HCT116 (cell line): ENCODE measurements around the gene CALD1. TPM values are rescaled to one million over a fixed set of nuclear protein-coding genes. Genes with fewer than 3 reads are reported as not detected.
"Not testable (repeated sequence)": the region's sequence is repeated elsewhere in the genome, so short reads cannot be mapped to it uniquely, and the experiment has no call there.

Experiments
- ATAC-seq: fragments of 200-7000 bp; cut with Tn5 transposase; 2 replicates; pipeline ENCODE4 v1.9.1; 2020; ENCODE audit warnings: mild to moderate bottlenecking, moderate library complexity
- BruUV-seq: library from RNA; stranded (reverse); fragments of 400-500 nt; replicated peaks from 2 replicates; lab custom pipeline; 2021; lab: Mats Ljungman, UMichigan
- CTCF ChIA-PET: fragments of 300-600 bp; sonication (Branson Sonifier 250); formaldehyde crosslinking; loops from one replicate; lab custom pipeline; 2021; ENCODE audit warnings: antibody characterized with exemption; lab: Charles Lee
- POLR2A ChIA-PET: fragments of 300-600, 350-600 bp; sonication (Branson Sonifier 250); formaldehyde crosslinking; loops from one replicate; lab custom pipeline; 2021; ENCODE audit warnings: antibody characterized with exemption; lab: Charles Lee
- RAD21 ChIA-PET, 2 experiments: fragments of 300-600 bp; sonication (Branson Sonifier 250); formaldehyde crosslinking; loops; one replicate each; lab custom pipeline; 2023; ENCODE audit warnings: low total read pairs in 2 of 2; ENCODE audit not compliant: uncharacterized antibody in 2 of 2, unreplicated experiment in 2 of 2, low non-redundant PET in 1 of 2; lab: Charles Lee
- DNase-seq: peaks from one replicate; pipeline ENCODE4 v3.0.0-alpha.2; 2010; ENCODE audit warnings: low read depth, low spot score
- H2AFZ ChIP-seq: fragments of 200-600 bp; shearing (Covaris generic), sonication (generic); 2 replicates; pipeline ENCODE4 v1.6.1; 2017; ENCODE audit warnings: low read depth, mixed run types, mixed read lengths, antibody characterized with exemption, low read length; ENCODE audit not compliant: poor library complexity, severe bottlenecking
- H3K27ac ChIP-seq: 2 replicates; pipeline ENCODE4 v1.5.1; 2012; ENCODE audit warnings: low read depth, low read length
- H3K27me3 ChIP-seq: fragments of 200-600 bp; sonication (generic); 2 replicates; pipeline ENCODE4 v1.6.1; 2016; ENCODE audit warnings: mixed run types, low read length, mixed read lengths; ENCODE audit not compliant: insufficient read depth
- H3K36me3 ChIP-seq, 2 experiments: fragments of 200-500 bp in 1 of 2; fragments of 200-600 bp in 1 of 2; sonication (Bioruptor generic) in 1 of 2; sonication (generic) in 1 of 2; 2 replicates each; pipeline versions ENCODE4 v1.5.1 to v1.6.1; 2014 to 2016; ENCODE audit warnings: low read length in 2 of 2, inconsistent platforms in 1 of 2, mixed read lengths in 1 of 2, mixed run types in 1 of 2; ENCODE audit not compliant: insufficient read depth in 2 of 2, control insufficient read depth in 1 of 2
- H3K4me1 ChIP-seq, 2 experiments: fragments of 200-600 bp in 1 of 2; sonication (generic) in 1 of 2; 2 replicates each; pipeline versions ENCODE4 v1.5.1 to v1.6.1; 2012 to 2017; ENCODE audit warnings: low read length in 2 of 2, inconsistent platforms in 1 of 2, mild to moderate bottlenecking in 1 of 2, mixed read lengths in 1 of 2, mixed run types in 1 of 2, moderate library complexity in 1 of 2; ENCODE audit not compliant: insufficient read depth in 2 of 2, control insufficient read depth in 1 of 2
- H3K4me2 ChIP-seq: fragments of 200-600 bp; sonication (generic); 2 replicates; pipeline ENCODE4 v1.6.1; 2017; ENCODE audit warnings: mixed run types, low read length, mixed read lengths
- H3K4me3 ChIP-seq, 2 experiments: fragments of 200-600 bp in 1 of 2; sonication (generic) in 1 of 2; replicated peaks in 1 of 2; 2 replicates each; pipeline ENCODE4 v1.5.1; 2011 to 2016; ENCODE audit warnings: low read length in 2 of 2, control low read depth in 1 of 2, low read depth in 1 of 2, mild to moderate bottlenecking in 1 of 2, mixed read lengths in 1 of 2, mixed run types in 1 of 2
- H3K79me2 ChIP-seq: fragments of 200-600 bp; sonication (generic); 2 replicates; pipeline ENCODE4 v1.6.1; 2017; ENCODE audit warnings: mild to moderate bottlenecking, mixed run types, low read length, moderate library complexity, mixed read lengths; ENCODE audit not compliant: insufficient read depth
- H3K9ac ChIP-seq: fragments of 200-600 bp; sonication (generic); 2 replicates; pipeline ENCODE4 v1.6.1; 2016; ENCODE audit warnings: low read length, mixed read lengths
- H3K9me2 ChIP-seq: fragments of 200-600 bp; sonication (generic), shearing (Covaris generic); 2 replicates; pipeline ENCODE4 v1.6.1; 2017; ENCODE audit warnings: mixed run types, mild to moderate bottlenecking, moderate library complexity; ENCODE audit not compliant: insufficient read depth
- H3K9me3 ChIP-seq, 2 experiments: fragments of 200-500 bp in 1 of 2; fragments of 200-600 bp in 1 of 2; sonication (Bioruptor generic) in 1 of 2; sonication (generic) in 1 of 2; 2 replicates each; pipeline ENCODE4 v1.6.1; 2014 to 2017; ENCODE audit warnings: low read length in 2 of 2, mixed read lengths in 2 of 2, inconsistent platforms in 1 of 2, low read depth in 1 of 2, mild to moderate bottlenecking in 1 of 2, mixed run types in 1 of 2, moderate library complexity in 1 of 2; ENCODE audit not compliant: control insufficient read depth in 1 of 2, insufficient read depth in 1 of 2
- H4K20me1 ChIP-seq: fragments of 200-600 bp; sonication (generic), shearing (Covaris generic); 2 replicates; pipeline ENCODE4 v1.6.1; 2017; ENCODE audit warnings: mixed run types, mild to moderate bottlenecking, moderate library complexity; ENCODE audit not compliant: insufficient read depth
- CEBPB ChIP-seq: IDR thresholded peaks from 2 replicates; pipeline ENCODE4 v1.6.1; 2012; ENCODE audit warnings: low read depth
- ELF1 ChIP-seq: IDR thresholded peaks from 2 replicates; pipeline ENCODE4 v1.6.1; 2012; ENCODE audit warnings: low read depth, borderline replicate concordance
- EZH2 ChIP-seq: fragments of 200-600 bp; sonication (generic); IDR thresholded peaks from 2 replicates; pipeline ENCODE4 v1.6.1; 2017; ENCODE audit warnings: antibody characterized with exemption, mixed run types
- FOSL1 ChIP-seq: IDR thresholded peaks from 2 replicates; pipeline ENCODE4 v1.6.1; 2012; ENCODE audit warnings: low read depth
- MAX ChIP-seq: IDR thresholded peaks from 2 replicates; pipeline ENCODE4 v1.6.1; 2012
- POLR2AphosphoS5 ChIP-seq: IDR thresholded peaks from 2 replicates; pipeline ENCODE4 v1.6.1; 2011; ENCODE audit warnings: mild to moderate bottlenecking, low read depth, low read length, moderate library complexity
- RAD21 ChIP-seq: IDR thresholded peaks from 2 replicates; pipeline ENCODE4 v1.6.1; 2012; ENCODE audit warnings: low read depth, mild to moderate bottlenecking
- SIN3A ChIP-seq: IDR thresholded peaks from 2 replicates; pipeline ENCODE4 v1.6.1; 2012; ENCODE audit warnings: low read depth
- SP1 ChIP-seq: IDR thresholded peaks from 2 replicates; pipeline ENCODE4 v1.6.1; 2012; ENCODE audit warnings: low read depth
- SRF ChIP-seq: IDR thresholded peaks from 2 replicates; pipeline ENCODE4 v1.6.1; 2012; ENCODE audit warnings: low read depth
- TCF7L2 ChIP-seq: IDR thresholded peaks from 2 replicates; pipeline ENCODE4 v1.7.0; 2011; ENCODE audit warnings: borderline replicate concordance, inconsistent platforms; ENCODE audit not compliant: insufficient read depth, insufficient read length; ENCODE audit errors: extremely low read depth
- ZBTB33 ChIP-seq: IDR thresholded peaks from 2 replicates; pipeline ENCODE4 v1.6.1; 2011; ENCODE audit warnings: mild to moderate bottlenecking, low read length, moderate library complexity; ENCODE audit not compliant: insufficient replicate concordance; ENCODE audit errors: extremely low read depth
- ZFX ChIP-seq: fragments of 450-650 bp; IDR thresholded peaks from 2 replicates; pipeline ENCODE4 v1.6.1; 2017
- ZNF274 ChIP-seq: fragments of 200-500 bp; sonication (Bioruptor generic); IDR thresholded peaks from 2 replicates; pipeline ENCODE4 v1.6.1; 2014; ENCODE audit warnings: mild to moderate bottlenecking, low read depth, low read length, inconsistent platforms
- intact Hi-C: fragments of 100-400 bp; cut with micrococcal nuclease; formaldehyde crosslinking; loops from 2 replicates; pipeline ENCODE4 v1.10.0; 2022
- total RNA-seq: library from RNA; stranded (reverse); gene quantifications from one replicate; pipeline ENCODE4 v1.2.1, GENCODE V29; 2021; ENCODE audit not compliant: unreplicated experiment

The CALD1 gene
- total RNA-seq, 1 experiment from 2014 or later: 66.8 TPM

GRCh38 chr7:134968110-134968509 lies 188.7 kb downstream of the CALD1 start:
- H4K20me1 ChIP-seq: no peaks in the 10 kb centered on the region; the same call in 1 of the 2 replicates
- no peaks in the 10 kb centered on the region for H3K27me3 ChIP-seq
- H3K36me3 ChIP-seq: peaks cover 3 to 5% of the 10 kb centered on the region in 2 experiments; a peak in 2 of 4 replicates
- no peak overlapping the region for H3K27ac ChIP-seq
- H2AFZ ChIP-seq: no peak overlapping the region
- no peaks in the 10 kb centered on the region for H3K9me2 ChIP-seq
- DNase-seq (no peak), ATAC-seq (no peak)
- no peaks in the 10 kb centered on the region for H3K79me2 ChIP-seq
- CTCF ChIA-PET: no interaction called here
- intact Hi-C loops: no loop called here
- no TSS peak for BruUV-seq
- RAD21 ChIA-PET: no interaction called here
- H3K9me3 ChIP-seq: no peaks in the 10 kb centered on the region
- POLR2A ChIA-PET: no interaction called here
- no peak for TF ChIP-seq EZH2
- no peak for TF ChIP-seq MAX
- TF ChIP-seq SP1: no peak
- no peak for TF ChIP-seq ZFX
- TF ChIP-seq SRF: no peak
- no peak for TF ChIP-seq CEBPB
- TF ChIP-seq TCF7L2: no peak
- TF ChIP-seq RAD21: no peak
- TF ChIP-seq SIN3A: no peak
- TF ChIP-seq POLR2AphosphoS5: no peak
- TF ChIP-seq ZNF274: no peak
- no peak for TF ChIP-seq FOSL1
- TF ChIP-seq ZBTB33: no peak
- no peak for TF ChIP-seq ELF1
- H3K9ac ChIP-seq: no peak overlapping the region
- H3K4me2 ChIP-seq: no peak overlapping the region
- no peak overlapping the region for H3K4me3 ChIP-seq
- H3K4me1 ChIP-seq: no peaks in the 10 kb centered on the region

- H3K36me3 ChIP-seq, H3K4me3 ChIP-seq, CTCF ChIA-PET, ATAC-seq, H3K9ac ChIP-seq, intact Hi-C loops, H3K79me2 ChIP-seq, BruUV-seq, H3K4me2 ChIP-seq, H3K9me3 ChIP-seq, DNase-seq, H2AFZ ChIP-seq, H3K9me2 ChIP-seq, H3K27ac ChIP-seq, H3K4me1 ChIP-seq, H4K20me1 ChIP-seq, POLR2A ChIA-PET, H3K27me3 ChIP-seq, RAD21 ChIA-PET: not testable (repeated sequence)
Observed at GRCh38 chr7:134981645-134982044, 202.2 kb downstream of the CALD1 start.
